HepG2 (cell line): ENCODE results near the gene PLD4. TPM values are rescaled to one million over a fixed set of nuclear protein-coding genes. Genes with fewer than 3 reads are reported as not detected.

ENCODE experiments used
- ATF7-NPFF ChIP-seq: sonication (generic); formaldehyde crosslinking; IDR thresholded peaks from 2 replicates; pipeline ENCODE4 v1.8.1; 2023; ENCODE audit warnings: mild to moderate bottlenecking, low read depth, missing genetic modification reagents, moderate library complexity
- CEBPG ChIP-seq: IDR thresholded peaks from 2 replicates; pipeline ENCODE4 v1.6.1; 2016
- HNF4A ChIP-seq: sonication (generic); formaldehyde crosslinking; IDR thresholded peaks from 2 replicates; pipeline ENCODE4 v1.4.0; 2020; ENCODE audit warnings: missing genetic modification reagents
- HOXA3 ChIP-seq: sonication (generic); formaldehyde crosslinking; IDR thresholded peaks from 2 replicates; pipeline ENCODE4 v1.5.0; 2020; ENCODE audit warnings: missing genetic modification reagents
- LCORL ChIP-seq, 2 experiments: fragments of 450-650 bp in 1 of 2; sonication (generic) in 1 of 2; formaldehyde crosslinking in 1 of 2; IDR thresholded peaks; 2 replicates each; pipeline versions ENCODE4 v1.5.0 to v1.6.1; 2017 to 2020; ENCODE audit warnings: antibody characterized with exemption in 1 of 2, missing genetic modification reagents in 1 of 2
- MAZ ChIP-seq, 2 experiments: sonication (generic) in 1 of 2; formaldehyde crosslinking in 1 of 2; IDR thresholded peaks; 2 replicates each; pipeline versions ENCODE4 v1.5.0 to v1.6.1; 2012 to 2020; ENCODE audit warnings: low read depth in 2 of 2, mild to moderate bottlenecking in 2 of 2, borderline replicate concordance in 1 of 2, improper control_type of control experiment in 1 of 2, low read length in 1 of 2, missing genetic modification reagents in 1 of 2, moderate library complexity in 1 of 2
- MED1 ChIP-seq: sonication (generic); formaldehyde crosslinking; IDR thresholded peaks from 2 replicates; pipeline ENCODE4 v1.4.0; 2020; ENCODE audit warnings: missing genetic modification reagents
- MTF1 ChIP-seq: sonication (generic); formaldehyde crosslinking; IDR thresholded peaks from 2 replicates; pipeline ENCODE4 v1.5.0; 2020; ENCODE audit warnings: missing genetic modification reagents
- MXI1 ChIP-seq: IDR thresholded peaks from 3 replicates; pipeline ENCODE4 v1.6.1; 2012; ENCODE audit warnings: low read depth, low read length, inconsistent platforms, borderline replicate concordance
- NFYB ChIP-seq: sonication (generic); formaldehyde crosslinking; IDR thresholded peaks from 2 replicates; pipeline ENCODE4 v1.4.0; 2020; ENCODE audit warnings: missing genetic modification reagents
- PHF21A ChIP-seq: sonication (generic); formaldehyde crosslinking; IDR thresholded peaks from 2 replicates; pipeline ENCODE4 v1.5.0; 2020; ENCODE audit warnings: mild to moderate bottlenecking, missing genetic modification reagents
- PHF5A ChIP-seq: IDR thresholded peaks from one replicate; pipeline ENCODE4 v1.6.1; 2018; ENCODE audit warnings: low read depth, missing genetic modification reagents; ENCODE audit not compliant: unreplicated experiment
- SALL2 ChIP-seq: sonication (generic); formaldehyde crosslinking; IDR thresholded peaks from 2 replicates; pipeline ENCODE4 v1.8.1; 2023; ENCODE audit warnings: mild to moderate bottlenecking, missing genetic modification reagents, inconsistent platforms
- SAP130 ChIP-seq: IDR thresholded peaks from 2 replicates; pipeline ENCODE4 v1.6.1; 2016; ENCODE audit warnings: low read depth
- SP5 ChIP-seq: IDR thresholded peaks from 2 replicates; pipeline ENCODE4 v1.6.1; 2016; ENCODE audit warnings: low read depth, borderline replicate concordance
- TERF1 ChIP-seq: sonication (generic); formaldehyde crosslinking; IDR thresholded peaks from 2 replicates; pipeline ENCODE4 v1.8.0; 2022; ENCODE audit warnings: mild to moderate bottlenecking, missing genetic modification reagents, moderate library complexity
- ZBTB3 ChIP-seq: sonication (generic); formaldehyde crosslinking; IDR thresholded peaks from 2 replicates; pipeline ENCODE4 v1.4.0; 2020; ENCODE audit warnings: low read depth, mild to moderate bottlenecking, moderate library complexity, missing genetic modification reagents, borderline replicate concordance
- ZNF124 ChIP-seq: sonication (generic); formaldehyde crosslinking; IDR thresholded peaks from 2 replicates; pipeline ENCODE4 v1.4.0; 2020; ENCODE audit warnings: missing genetic modification reagents
- ZNF562 ChIP-seq: sonication (generic); formaldehyde crosslinking; IDR thresholded peaks from 2 replicates; pipeline ENCODE4 v1.8.0; 2022; ENCODE audit warnings: missing genetic modification reagents, borderline replicate concordance
- ZNF770 ChIP-seq: sonication (generic); formaldehyde crosslinking; IDR thresholded peaks from 2 replicates; pipeline ENCODE4 v1.5.0; 2020; ENCODE audit warnings: mild to moderate bottlenecking, missing genetic modification reagents
- polyA plus RNA-seq, 8 experiments: library from polyadenylated mRNA; depleted of rRNA in 3 of 8; stranded (reverse) in 7 of 8; unstranded in 1 of 8; fragments of >200 nt; fragmentation: Illumina TruSeq in 4 of 8; extraction: Trizol in 4 of 8; gene quantifications; 2 replicates each; pipeline versions ENCODE4 v1.2.1 to v1.2.3, GENCODE V29; 2011 to 2016; ENCODE audit warnings: low read depth in 4 of 8, missing spikeins in 1 of 8, mixed read lengths in 1 of 8; ENCODE audit not compliant: insufficient read depth in 1 of 8
- total RNA-seq, 5 experiments: library from RNA; depleted of rRNA; stranded (reverse); fragments of >200 nt; fragmentation: Illumina TruSeq; extraction: Trizol; gene quantifications; 2 replicates each; pipeline ENCODE4 v1.2.3, GENCODE V29; 2016; ENCODE audit warnings: low read depth in 1 of 5
- TF ChIP-seq, protein P1 (sequence below): sonication (generic); formaldehyde crosslinking; IDR thresholded peaks from 2 replicates; pipeline ENCODE4 v1.8.0; 2022; ENCODE audit warnings: mild to moderate bottlenecking, missing genetic modification reagents, moderate library complexity
- TF ChIP-seq, protein P2 (sequence below): sonication (generic); formaldehyde crosslinking; IDR thresholded peaks from 2 replicates; pipeline ENCODE4 v1.8.0; 2023; ENCODE audit warnings: mild to moderate bottlenecking, missing genetic modification reagents

The PLD4 gene
- total and polyA plus RNA-seq, 2 of the 13 experiments (the other 11 are each of a cell fraction or from before 2014, with no cell fraction given): not detected

GRCh38 chr14:104977681-104978653, 53.3 kb downstream of the PLD4 start, which contains the start of gene AHNAK2 (continued):
- TF ChIP-seq ZNF770 (CRISPR knock-in tag): no peak
- no peak for TF ChIP-seq MAZ (IDR thresholded peaks at IDR 0.05; ENCODE audit: borderline replicate concordance, low read depth, low read length)
- TF ChIP-seq MAZ (CRISPR knock-in tag; IDR thresholded peaks at IDR 0.05; ENCODE audit: low read depth): peak; percentile 49; the same call in 1 of the 2 replicates
- no peak for TF ChIP-seq ZBTB3
- no peak for TF ChIP-seq TERF1 (CRISPR knock-in tag)
- TF ChIP-seq, protein P1, sequence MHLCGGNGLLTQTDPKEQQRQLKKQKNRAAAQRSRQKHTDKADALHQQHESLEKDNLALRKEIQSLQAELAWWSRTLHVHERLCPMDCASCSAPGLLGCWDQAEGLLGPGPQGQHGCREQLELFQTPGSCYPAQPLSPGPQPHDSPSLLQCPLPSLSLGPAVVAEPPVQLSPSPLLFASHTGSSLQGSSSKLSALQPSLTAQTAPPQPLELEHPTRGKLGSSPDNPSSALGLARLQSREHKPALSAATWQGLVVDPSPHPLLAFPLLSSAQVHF (CRISPR knock-in tag): no peak
- 0 out of 2 replicates have a peak, but pooled peaks have one; percentile 21 for TF ChIP-seq HOXA3 (CRISPR knock-in tag)
- TF ChIP-seq PHF5A: no peak
- 0 out of 2 replicates have a peak, but pooled peaks have one; percentile 32 for TF ChIP-seq SP5
- TF ChIP-seq, protein P2, sequence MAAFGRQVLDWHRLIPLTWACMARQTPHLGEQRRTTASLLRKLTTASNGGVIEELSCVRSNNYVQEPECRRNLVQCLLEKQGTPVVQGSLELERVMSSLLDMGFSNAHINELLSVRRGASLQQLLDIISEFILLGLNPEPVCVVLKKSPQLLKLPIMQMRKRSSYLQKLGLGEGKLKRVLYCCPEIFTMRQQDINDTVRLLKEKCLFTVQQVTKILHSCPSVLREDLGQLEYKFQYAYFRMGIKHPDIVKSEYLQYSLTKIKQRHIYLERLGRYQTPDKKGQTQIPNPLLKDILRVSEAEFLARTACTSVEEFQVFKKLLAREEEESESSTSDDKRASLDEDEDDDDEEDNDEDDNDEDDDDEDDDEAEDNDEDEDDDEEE (CRISPR knock-in tag): no peak
- peak; percentile 70 for TF ChIP-seq NFYB (CRISPR knock-in tag)
- TF ChIP-seq ATF7-NPFF (CRISPR knock-in tag): no peak
- TF ChIP-seq LCORL (IDR thresholded peaks at IDR 0.05): no peak
- TF ChIP-seq LCORL (CRISPR knock-in tag; IDR thresholded peaks at IDR 0.05): 0 out of 2 replicates have a peak, but pooled peaks have one; percentile 45
- TF ChIP-seq MTF1 (CRISPR knock-in tag): no peak
- peak; percentile 11; the same call in 1 of the 3 replicates for TF ChIP-seq MXI1
- TF ChIP-seq ZNF562 (CRISPR knock-in tag): no peak
- TF ChIP-seq MED1: 0 out of 2 replicates have a peak, but pooled peaks have one; percentile 10
- TF ChIP-seq ZNF124 (CRISPR knock-in tag): no peak
- no peak for TF ChIP-seq CEBPG
- TF ChIP-seq SAP130 (CRISPR knock-in tag): peak; percentile 28; the same call in 1 of the 2 replicates
- peak; percentile 17; the same call in 1 of the 2 replicates for TF ChIP-seq PHF21A (CRISPR knock-in tag)
- peak; percentile 13; the same call in 1 of the 2 replicates for TF ChIP-seq HNF4A
- no peak for TF ChIP-seq SALL2
